Vagina (tissue), 2 donors: ENCODE data around the gene NPLOC4. TPM values are rescaled to one million over a fixed set of nuclear protein-coding genes. Genes with fewer than 3 reads are reported as not detected.
A peak's percentile ranks its signal among the peaks of the same experiment; 100 is the strongest.

Source experiments
- DNase-seq, 2 donors: peaks; one replicate each; pipeline ENCODE4 v3.0.0-alpha.2; 2017; ENCODE audit errors: extremely low spot score in 2 of 2
- H3K27ac ChIP-seq: fragments of 200-600 bp; sonication (generic); one replicate; pipeline ENCODE4 v1.5.1; 2019
- H3K27me3 ChIP-seq: fragments of 200-600 bp; sonication (generic); one replicate; pipeline ENCODE4 v1.5.1; 2019
- H3K36me3 ChIP-seq, 2 donors: fragments of 200-600 bp; sonication (generic); one replicate each; pipeline ENCODE4 v1.5.1; 2017 to 2019
- H3K4me1 ChIP-seq: fragments of 200-600 bp; sonication (generic); one replicate; pipeline ENCODE4 v1.5.1; 2019
- H3K4me3 ChIP-seq, 2 donors: fragments of 200-600 bp; sonication (generic); 1 replicate in 1 of 2; 2 replicates in 1 of 2; pipeline ENCODE4 v1.5.1; 2016 to 2019
- H3K9me3 ChIP-seq: fragments of 200-600 bp; sonication (generic); one replicate; pipeline ENCODE4 v1.5.1; 2019
- POLR2A ChIP-seq, 2 donors: fragments of 450-650 bp; IDR thresholded peaks; one replicate each; pipeline ENCODE4 v1.6.1; 2017; ENCODE audit warnings: antibody characterized with exemption in 2 of 2, mild to moderate bottlenecking in 2 of 2, moderate library complexity in 2 of 2
- POLR2AphosphoS5 ChIP-seq, 2 donors: sonication (generic); formaldehyde crosslinking; IDR thresholded peaks; one replicate each; pipeline ENCODE4 v1.9.0; 2017; ENCODE audit warnings: antibody characterized with exemption in 2 of 2, mild to moderate bottlenecking in 2 of 2, low read depth in 1 of 2; ENCODE audit not compliant: insufficient read depth in 1 of 2
- intact Hi-C: fragments of 100-400 bp; cut with DNase I; formaldehyde crosslinking; loops from one replicate; pipeline ENCODE4 v1.15.1; 2023
- total RNA-seq: library from RNA; depleted of rRNA; stranded (reverse); fragments of >200 nt; gene quantifications from one replicate; pipeline ENCODE4 v1.2.3, GENCODE V29; 2016
- TF ChIP-seq, protein P1 (sequence below), 3 experiments: fragments of 450-650 bp in 2 of 3; fragments of 200-600 bp in 1 of 3; sonication (generic) in 1 of 3; IDR thresholded peaks; one replicate each; pipeline ENCODE4 v1.5.1; 2017 to 2019; ENCODE audit warnings: antibody characterized with exemption in 3 of 3, mild to moderate bottlenecking in 2 of 3, moderate library complexity in 2 of 3

The NPLOC4 gene
- total RNA-seq, 1 donor from 2014 or later = 68.3 TPM

DNA sequence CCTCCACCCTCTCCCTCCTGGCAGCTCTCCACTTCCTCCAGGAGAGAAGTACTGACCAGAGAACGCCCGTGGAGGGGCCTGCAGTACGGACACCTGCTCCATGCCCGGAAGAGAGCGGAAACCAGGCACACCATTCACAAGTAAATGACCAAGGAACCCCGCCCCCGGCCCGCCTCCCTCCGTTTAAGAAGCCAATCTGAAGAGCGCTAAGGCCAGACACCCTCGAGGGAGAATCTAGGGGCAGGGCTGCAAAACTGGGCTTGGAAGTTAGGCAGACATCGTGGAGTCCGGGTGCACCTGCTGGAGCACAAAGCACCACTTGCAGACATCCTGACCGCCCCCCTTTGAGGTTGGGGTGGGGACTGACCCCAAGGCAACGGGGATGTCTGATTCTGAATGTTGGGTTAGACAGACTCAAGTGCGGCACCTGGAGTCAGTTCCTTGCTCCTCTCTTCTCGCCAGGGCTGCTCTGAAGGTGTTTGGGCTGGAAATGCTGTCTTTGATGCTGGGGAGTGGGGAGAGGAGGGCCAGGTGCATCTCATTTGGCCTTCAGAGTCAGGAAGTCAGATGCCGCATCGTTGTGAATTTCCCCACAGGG, 83.8 kb downstream of the NPLOC4 start:
- Histone ChIP-seq H3K4me1 (peaks cover 25% of the 10 kb centered on the region), H3K4me3 (peak overlapping the region; percentile 72), H3K9me3 (no peaks in the 10 kb centered on the region), H3K27me3 (no peaks in the 10 kb centered on the region), H3K27ac (peak overlapping the region; percentile 65), H3K36me3 (peaks cover 0 to 16% of the 10 kb centered on the region in 2 donors)
- DNase-seq = no peak
- intact Hi-C loops = loop anchor here (5.0 kb wide), 1 partner anchor 41 kb away; the partner anchor contains the start of gene ACTG1
- TF ChIP-seq, protein P1, sequence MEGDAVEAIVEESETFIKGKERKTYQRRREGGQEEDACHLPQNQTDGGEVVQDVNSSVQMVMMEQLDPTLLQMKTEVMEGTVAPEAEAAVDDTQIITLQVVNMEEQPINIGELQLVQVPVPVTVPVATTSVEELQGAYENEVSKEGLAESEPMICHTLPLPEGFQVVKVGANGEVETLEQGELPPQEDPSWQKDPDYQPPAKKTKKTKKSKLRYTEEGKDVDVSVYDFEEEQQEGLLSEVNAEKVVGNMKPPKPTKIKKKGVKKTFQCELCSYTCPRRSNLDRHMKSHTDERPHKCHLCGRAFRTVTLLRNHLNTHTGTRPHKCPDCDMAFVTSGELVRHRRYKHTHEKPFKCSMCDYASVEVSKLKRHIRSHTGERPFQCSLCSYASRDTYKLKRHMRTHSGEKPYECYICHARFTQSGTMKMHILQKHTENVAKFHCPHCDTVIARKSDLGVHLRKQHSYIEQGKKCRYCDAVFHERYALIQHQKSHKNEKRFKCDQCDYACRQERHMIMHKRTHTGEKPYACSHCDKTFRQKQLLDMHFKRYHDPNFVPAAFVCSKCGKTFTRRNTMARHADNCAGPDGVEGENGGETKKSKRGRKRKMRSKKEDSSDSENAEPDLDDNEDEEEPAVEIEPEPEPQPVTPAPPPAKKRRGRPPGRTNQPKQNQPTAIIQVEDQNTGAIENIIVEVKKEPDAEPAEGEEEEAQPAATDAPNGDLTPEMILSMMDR (IDR thresholded peaks at IDR 0.05) = no peak
- no peak for TF ChIP-seq POLR2AphosphoS5 (IDR thresholded peaks at IDR 0.05; ENCODE audit: insufficient read depth in 1 of 2, low read depth in 1 of 2)
- no peak for TF ChIP-seq POLR2A (IDR thresholded peaks at IDR 0.05)

DNA sequence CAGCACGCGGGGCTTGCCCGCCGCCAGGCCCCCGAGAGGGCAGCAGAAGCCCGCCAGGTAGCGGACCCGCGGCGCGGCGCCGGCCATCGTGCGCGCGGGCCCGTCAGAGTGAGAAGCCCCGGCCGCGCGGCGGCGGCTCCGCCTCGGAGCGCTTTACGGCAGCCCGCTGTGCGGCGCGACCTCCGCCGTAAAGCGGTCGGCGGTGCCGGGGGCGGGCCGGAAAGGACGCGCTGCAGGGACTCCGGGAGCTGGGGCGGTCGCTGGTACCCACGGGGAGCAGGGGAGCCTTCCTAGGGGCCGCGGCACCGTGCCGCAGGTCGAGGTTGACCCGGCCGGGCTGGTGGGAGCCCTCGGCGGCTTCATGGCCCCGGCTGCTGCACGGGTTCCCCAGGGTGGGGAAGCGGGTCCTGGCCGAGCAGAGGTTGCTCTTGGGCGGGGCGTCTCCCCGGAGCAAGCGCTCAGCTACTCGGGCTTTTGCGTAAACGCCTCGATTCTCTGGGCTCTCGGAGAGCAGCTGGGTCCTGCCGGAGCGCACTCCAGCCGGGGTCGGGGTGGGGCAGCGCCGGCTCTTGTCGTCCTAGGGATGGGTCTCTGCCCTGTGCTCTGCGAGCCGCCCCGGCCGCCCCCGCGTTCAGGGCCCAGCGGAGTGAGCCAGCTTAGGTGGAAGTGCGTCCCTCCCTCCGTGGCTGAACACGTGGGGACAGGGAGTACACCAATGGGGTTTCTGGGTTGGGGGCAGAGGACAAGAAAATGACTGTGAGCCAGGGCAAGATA, 84.5 kb downstream of the NPLOC4 start, which contains the start of gene FAAP100:
Gene FAAP100, minus strand, starts transcription at position 110 of the 774 bp plus-strand sequence. Its CDS starts 23 bp downstream, at position 87.
- peaks cover 0 to 19% of the 10 kb centered on the region in 2 donors for H3K36me3 ChIP-seq
- H3K4me1 ChIP-seq = peaks cover 25% of the 10 kb centered on the region
- DNase-seq = no peak
- H3K27ac ChIP-seq = peak within 1 kb of the TSS; percentile 65
- peak in 1 of 2 donors; percentile 77 for TF ChIP-seq POLR2AphosphoS5 (IDR thresholded peaks at IDR 0.05; ENCODE audit: insufficient read depth in 1 of 2, low read depth in 1 of 2)
- TF ChIP-seq, protein P1 (IDR thresholded peaks at IDR 0.05) = no peak
- TF ChIP-seq POLR2A (IDR thresholded peaks at IDR 0.05) = peak in 1 of 2 donors; percentile 63
- no peaks in the 10 kb centered on the region for H3K9me3 ChIP-seq
- intact Hi-C loops = loop anchor here (5.0 kb wide), 1 partner anchor 40 kb away; the partner anchor contains the start of gene ACTG1
- no peaks in the 10 kb centered on the region for H3K27me3 ChIP-seq
- peak within 1 kb of the TSS; percentile 72 for H3K4me3 ChIP-seq

DNA sequence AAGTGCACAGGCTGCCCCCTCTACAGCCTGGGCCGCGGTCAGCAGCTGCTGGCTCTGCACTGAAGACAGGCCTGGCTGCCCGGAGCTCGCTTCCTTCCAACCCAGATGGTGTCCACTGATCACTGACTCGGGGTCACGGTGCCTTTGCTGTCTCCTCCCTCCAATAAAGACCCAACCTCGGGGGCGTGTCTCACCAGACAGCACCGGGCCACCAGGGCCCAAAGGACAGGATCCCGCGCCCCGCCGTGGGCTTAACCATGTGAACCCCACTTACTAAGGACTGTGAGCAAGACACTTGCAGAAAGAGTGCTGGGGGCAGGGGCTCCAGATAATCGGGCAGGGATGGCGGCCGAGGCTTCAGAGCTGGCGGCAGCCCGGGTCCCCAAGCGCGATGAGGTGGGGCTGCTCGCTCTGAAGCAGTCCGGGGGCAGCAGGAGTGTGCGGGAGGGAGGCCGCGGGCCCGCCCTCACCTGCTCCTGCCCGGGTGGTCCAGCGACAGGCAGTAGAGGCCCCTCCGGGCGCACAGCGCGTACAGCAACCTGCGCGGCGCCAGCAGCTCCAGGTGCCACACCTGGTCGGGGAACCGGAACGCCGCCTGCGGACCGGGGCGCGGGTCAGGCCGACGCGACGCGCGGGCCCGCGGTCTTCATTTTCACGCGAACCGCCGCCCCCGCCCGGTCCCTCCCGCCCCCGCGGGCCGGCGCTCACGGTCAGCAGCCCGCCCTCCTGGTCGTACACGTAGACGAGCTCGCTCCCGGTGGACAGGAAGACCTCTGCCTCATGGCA, 85.3 kb downstream of the NPLOC4 start:
- H3K27ac ChIP-seq = peak overlapping the region; percentile 65
- intact Hi-C loops = loop anchor here (5.0 kb wide), 1 partner anchor 39 kb away; the partner anchor contains the start of gene ACTG1
- H3K4me3 ChIP-seq = peak overlapping the region; percentile 72
- TF ChIP-seq POLR2A (IDR thresholded peaks at IDR 0.05) = no peak
- TF ChIP-seq, protein P1 (IDR thresholded peaks at IDR 0.05) = no peak
- TF ChIP-seq POLR2AphosphoS5 (IDR thresholded peaks at IDR 0.05; ENCODE audit: insufficient read depth in 1 of 2, low read depth in 1 of 2) = no peak
- no peaks in the 10 kb centered on the region for H3K27me3 ChIP-seq
- H3K9me3 ChIP-seq = no peaks in the 10 kb centered on the region
- peaks cover 25% of the 10 kb centered on the region for H3K4me1 ChIP-seq
- peaks cover 0 to 27% of the 10 kb centered on the region in 2 donors for H3K36me3 ChIP-seq
- DNase-seq = no peak

DNA sequence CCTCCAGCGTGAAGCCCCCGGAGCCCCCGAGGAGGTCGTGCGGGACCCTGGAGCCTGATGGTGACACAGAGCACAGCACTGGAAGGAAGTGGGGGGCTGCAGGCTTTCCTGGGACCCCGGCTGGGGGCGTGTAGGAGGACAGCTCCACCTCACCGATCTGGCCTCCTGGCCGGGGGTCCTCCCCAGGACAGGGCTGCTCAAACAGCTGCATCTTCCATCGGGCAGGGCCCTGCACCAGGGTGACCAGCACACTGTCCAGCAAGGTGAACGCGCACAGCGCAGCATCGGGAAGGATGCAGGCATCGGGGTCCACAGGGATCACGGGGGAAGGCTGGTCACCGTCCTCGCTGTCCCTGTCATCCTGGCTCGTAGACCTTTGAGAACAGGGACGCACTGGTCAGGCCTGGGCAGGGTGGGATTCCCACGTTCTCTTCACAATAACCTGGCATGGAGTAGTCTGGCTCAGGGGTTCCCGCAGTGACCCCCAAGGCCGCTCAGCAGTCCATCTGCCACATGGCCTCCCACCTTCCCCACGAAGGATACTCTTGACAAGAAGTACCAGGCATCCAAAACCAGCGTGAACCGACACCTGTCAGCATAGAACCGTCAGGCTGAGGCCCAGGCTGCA, 86.0 kb downstream of the NPLOC4 start:
- Histone ChIP-seq H3K4me1 (peaks cover 25% of the 10 kb centered on the region), H3K4me3 (peak overlapping the region; percentile 72), H3K9me3 (no peaks in the 10 kb centered on the region), H3K36me3 (peaks cover 0 to 34% of the 10 kb centered on the region in 2 donors), H3K27ac (no peak overlapping the region), H3K27me3 (no peaks in the 10 kb centered on the region)
- intact Hi-C loops = loop anchor here (5.0 kb wide), 1 partner anchor 39 kb away; the partner anchor contains the start of gene ACTG1
- TF ChIP-seq, protein P1 (IDR thresholded peaks at IDR 0.05) = no peak
- TF ChIP-seq POLR2A (IDR thresholded peaks at IDR 0.05) (no peak), POLR2AphosphoS5 (IDR thresholded peaks at IDR 0.05; ENCODE audit: insufficient read depth in 1 of 2, low read depth in 1 of 2) (no peak)
- no peak for DNase-seq
